ENCODE results near the gene CCDC169. TPM values are rescaled to one million over a fixed set of nuclear protein-coding genes. Genes with fewer than 3 reads are reported as not detected.

CCDC169 gene
- polyA plus RNA-seq, result 1 to 10 TPM in 1 of 4 donors, under 1 TPM in 1, not detected in 2; 0.37 to 5.3 TPM
- long read RNA-seq, donor 1, result 0 reads
- long read RNA-seq, donor 2, result 0 reads
- long read RNA-seq, donor 3, result 0 reads
- long read RNA-seq, donor 4, result 0 reads
- long read RNA-seq, donor 5, result 0 reads
- long read RNA-seq, donor 6, result 0 reads
- long read RNA-seq, donor 7, result 0 reads
- long read RNA-seq, donor 8, result 0 reads
- long read RNA-seq, donor 9, result 0 reads
- long read RNA-seq, donor 10, full-length matches to known transcripts, result 1 of 1 reads
- long read RNA-seq, donor 10, partial matches to known transcripts, result 0 of 1 reads
- long read RNA-seq, donor 10, other reads (novel, unspliced or antisense), result 0 of 1 reads

DNA sequence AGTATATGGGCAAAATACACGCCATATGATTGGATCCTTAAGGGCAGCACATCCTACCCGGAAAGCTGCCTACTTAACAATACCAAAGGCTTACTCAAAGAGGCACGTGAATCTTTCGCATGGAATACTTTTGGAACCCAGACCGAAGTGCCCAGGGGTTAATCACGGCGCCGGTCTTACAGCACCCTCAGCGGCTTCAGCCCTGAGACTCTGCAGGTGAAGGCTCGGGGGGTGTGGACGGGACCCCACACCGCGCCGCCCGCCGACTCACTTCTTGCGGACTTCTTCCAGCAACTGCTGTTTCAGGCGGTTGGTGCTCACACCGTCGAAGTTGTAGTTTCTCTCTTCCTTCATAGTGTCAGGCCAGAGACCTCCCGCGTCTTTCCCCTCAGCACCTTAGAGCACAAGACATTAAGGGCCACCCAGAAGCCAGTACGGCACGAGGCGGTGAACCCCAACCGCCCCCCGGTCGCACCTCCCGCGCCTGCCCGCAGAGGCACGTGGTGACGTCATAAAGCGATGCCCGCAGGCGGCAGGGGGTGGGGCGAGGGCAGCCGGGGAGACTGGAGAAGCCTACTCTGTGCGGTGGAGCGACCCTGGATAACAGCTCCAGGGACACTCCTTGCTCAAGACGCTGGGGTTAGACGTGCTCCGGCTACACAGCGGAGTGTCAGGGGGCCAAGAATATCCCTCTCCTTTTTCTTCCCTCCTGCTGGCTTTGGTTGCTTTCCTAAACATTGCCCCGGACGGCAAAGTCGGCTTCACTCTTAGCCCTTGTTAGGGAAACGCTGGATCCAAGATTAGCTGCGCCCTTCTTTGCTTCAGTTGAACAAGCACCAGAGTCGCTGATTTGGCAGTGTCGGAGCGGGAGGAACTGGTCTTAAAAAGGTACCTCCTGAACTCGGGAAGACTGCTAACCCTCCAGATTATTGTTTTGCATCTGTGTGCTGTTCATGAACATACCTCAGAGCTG is at the start of gene CCDC169:
TSS of gene CCDC169 (minus strand) at position 449 of the 973 bp plus-strand sequence. CDS start at position 354, 95 bp downstream.
- peak within 1 kb of the TSS; percentile 20 to 57 (median 42) for H3K4me3 ChIP-seq (ENCODE audit: low read depth in 1 of 3, low read length in 3 of 3)
- no peaks in the 10 kb centered on the region for H3K9me3 ChIP-seq (ENCODE audit: control insufficient read depth in 2 of 2, insufficient read depth in 1 of 2, low read depth in 1 of 2, low read length in 1 of 2)
- no peaks in the 10 kb centered on the region for H3K36me3 ChIP-seq (ENCODE audit: control insufficient read depth in 3 of 3, insufficient read depth in 2 of 3, low read depth in 1 of 3, low read length in 3 of 3)
- peaks cover 0 to 3% (median 3%) of the 10 kb centered on the region in 3 donors for H3K27me3 ChIP-seq (ENCODE audit: control insufficient read depth in 3 of 3, insufficient read depth in 3 of 3, low read length in 3 of 3)
- 1 to 7% (median 2%) methylated on average over 53 of the region's 53 CpGs for WGBS, 3 donors
- H3K27ac ChIP-seq (ENCODE audit: low read depth in 1 of 3, low read length in 2 of 3), result peak within 1 kb of the TSS in 1 of 3 donors; percentile 36
- H3K4me1 ChIP-seq (ENCODE audit: control insufficient read depth in 3 of 3, insufficient read depth in 2 of 3, low read depth in 1 of 3, low read length in 2 of 3), result no peaks in the 10 kb centered on the region
- FAIRE-seq (no peak), DNase-seq (peak; percentile 61 to 85)

DNA sequence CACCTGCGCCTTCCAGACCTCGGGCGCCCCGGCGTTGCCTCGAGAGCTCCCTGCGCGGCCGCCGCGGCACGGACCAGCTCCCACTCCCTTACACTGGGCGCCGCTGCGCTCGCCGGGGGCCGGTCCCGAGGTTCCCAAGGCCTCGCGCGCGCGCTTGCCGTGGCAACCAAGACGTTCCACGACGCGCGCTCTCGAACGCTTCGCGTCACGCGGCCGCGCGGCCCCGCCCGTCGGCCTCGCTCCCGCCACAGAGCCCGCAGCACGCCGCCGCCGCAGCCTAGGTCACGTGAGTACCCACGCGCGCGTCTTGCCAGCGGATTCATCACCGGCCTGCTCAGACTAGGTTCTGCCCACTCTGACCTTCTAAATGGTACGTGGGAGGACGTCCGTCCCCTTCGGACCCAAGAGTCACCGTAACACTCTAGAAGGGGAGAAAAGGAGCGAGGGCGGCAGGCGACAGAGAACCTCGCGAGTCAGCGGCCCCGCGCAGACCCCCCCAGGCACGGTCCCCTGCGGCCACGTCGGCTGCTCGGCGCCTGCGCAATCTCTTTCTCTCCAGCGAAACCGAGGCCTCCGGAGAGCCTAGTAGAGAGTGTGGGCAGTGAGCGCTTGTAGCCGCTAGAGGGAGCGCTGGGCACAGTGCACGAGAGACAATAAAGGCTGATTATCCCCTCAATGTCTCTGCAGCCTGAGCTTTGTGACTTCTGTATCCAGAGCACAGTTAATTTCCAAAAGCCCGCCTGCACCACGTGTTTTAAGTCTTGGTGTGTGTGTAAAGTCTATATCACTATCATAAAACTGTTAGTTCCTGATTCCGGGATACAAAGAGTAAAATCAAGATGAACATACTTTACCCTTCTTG is 48.8 kb upstream of the CCDC169 start, which contains the start of gene SPART:
TSS of gene SPART (minus strand) at position 173 of the 862 bp plus-strand sequence. CDS start 10,564 bp downstream, outside the sequence.
- H3K9me3 ChIP-seq (ENCODE audit: control insufficient read depth in 2 of 2, insufficient read depth in 1 of 2, low read depth in 1 of 2, low read length in 1 of 2), result no peaks in the 10 kb centered on the region
- H3K27me3 ChIP-seq (ENCODE audit: control insufficient read depth in 3 of 3, insufficient read depth in 3 of 3, low read length in 3 of 3), result no peaks in the 10 kb centered on the region
- peaks cover 0 to 3% (median 0%) of the 10 kb centered on the region in 3 donors for H3K4me1 ChIP-seq (ENCODE audit: control insufficient read depth in 3 of 3, insufficient read depth in 2 of 3, low read depth in 1 of 3, low read length in 2 of 3)
- peak within 1 kb of the TSS; percentile 63 to 95 (median 75) for H3K27ac ChIP-seq (ENCODE audit: low read depth in 1 of 3, low read length in 2 of 3)
- DNase-seq (peak; percentile 84 to 92), FAIRE-seq (no peak)
- no peaks in the 10 kb centered on the region for H3K36me3 ChIP-seq (ENCODE audit: control insufficient read depth in 3 of 3, insufficient read depth in 2 of 3, low read depth in 1 of 3, low read length in 3 of 3)
- WGBS, 3 donors, result 1% methylated on average over 76 to 86 of the region's 86 CpGs
- H3K4me3 ChIP-seq (ENCODE audit: low read depth in 1 of 3, low read length in 3 of 3), result peak within 1 kb of the TSS; percentile 64 to 66 (median 65)

DNA sequence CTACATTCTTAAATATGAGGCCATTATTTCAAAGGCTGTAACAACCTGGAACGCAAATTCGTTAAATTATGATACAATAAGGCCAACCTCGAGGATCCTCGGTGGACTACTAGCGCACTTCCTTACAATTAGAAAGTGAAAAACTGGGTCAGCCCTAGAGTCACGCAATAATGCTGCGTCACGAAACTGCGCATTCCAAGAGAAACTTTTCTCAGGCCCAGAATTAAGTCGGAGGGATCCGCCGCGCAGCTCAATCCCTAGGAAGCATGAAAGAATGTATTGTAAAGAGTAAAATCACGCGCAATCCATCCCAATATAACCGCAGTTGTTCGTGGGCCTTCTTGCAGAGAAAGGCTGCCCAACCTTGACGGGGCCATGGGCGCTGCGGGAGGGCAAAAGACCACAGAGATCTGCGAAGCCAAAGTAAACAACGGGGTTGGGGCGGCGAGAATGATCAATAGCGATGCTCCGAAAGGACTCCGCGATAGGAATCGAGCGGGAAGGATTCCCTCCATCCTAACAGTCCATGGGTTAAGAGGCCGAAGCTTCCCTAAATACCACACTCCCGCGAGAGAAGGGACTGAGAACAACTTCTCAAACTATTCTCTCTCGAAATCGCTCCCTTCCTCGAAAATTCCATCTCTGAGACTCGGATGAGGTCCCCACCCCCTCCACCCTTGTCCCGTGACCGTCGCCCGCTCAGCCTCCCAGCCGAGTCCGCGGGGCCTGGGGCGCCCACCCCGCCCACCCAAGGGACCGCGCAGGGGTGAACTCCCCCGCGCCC is 48.0 kb upstream of the CCDC169 start:
- Histone ChIP-seq H3K36me3 (ENCODE audit: control insufficient read depth in 3 of 3, insufficient read depth in 2 of 3, low read depth in 1 of 3, low read length in 3 of 3) (no peaks in the 10 kb centered on the region), H3K27me3 (ENCODE audit: control insufficient read depth in 3 of 3, insufficient read depth in 3 of 3, low read length in 3 of 3) (no peaks in the 10 kb centered on the region), H3K27ac (ENCODE audit: low read depth in 1 of 3, low read length in 2 of 3) (peak overlapping the region; percentile 63 to 95 (median 75)), H3K9me3 (ENCODE audit: control insufficient read depth in 2 of 2, insufficient read depth in 1 of 2, low read depth in 1 of 2, low read length in 1 of 2) (no peaks in the 10 kb centered on the region), H3K4me1 (ENCODE audit: control insufficient read depth in 3 of 3, insufficient read depth in 2 of 3, low read depth in 1 of 3, low read length in 2 of 3) (peaks cover 0 to 3% (median 0%) of the 10 kb centered on the region in 3 donors), H3K4me3 (ENCODE audit: low read depth in 1 of 3, low read length in 3 of 3) (peak overlapping the region; percentile 64 to 66 (median 65))
- DNase-seq (peak; percentile 46 to 80), FAIRE-seq (no peak)
- WGBS, 3 donors, result 1 to 6% (median 2%) methylated on average over 49 to 50 of the region's 50 CpGs

DNA sequence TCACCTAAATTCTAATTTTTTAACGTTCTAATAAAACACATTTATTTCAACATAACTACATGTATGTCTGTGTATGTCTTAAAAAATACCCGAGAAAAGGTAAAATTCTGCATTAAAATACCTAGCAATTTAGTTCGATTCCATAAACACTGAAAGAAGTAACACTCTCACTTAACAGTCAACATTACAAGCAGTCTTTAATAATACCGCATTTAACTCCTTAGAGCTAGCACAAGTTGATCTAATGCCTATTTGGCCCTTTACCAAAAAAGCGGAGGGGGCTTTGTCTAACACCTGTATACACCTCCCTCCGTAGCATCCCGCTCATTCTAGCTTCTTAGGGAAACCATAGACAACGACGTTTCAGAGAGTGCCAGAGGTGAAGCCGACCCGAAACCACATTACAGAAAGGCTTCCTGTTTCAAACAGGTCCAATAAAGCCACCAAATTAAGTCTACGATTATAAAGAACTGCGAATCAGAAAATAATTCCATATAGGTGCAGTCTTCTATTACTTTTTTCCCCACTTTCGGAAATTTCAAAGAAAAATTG is 47.3 kb upstream of the CCDC169 start:
- 13 to 19% (median 15%) methylated on average over 14 of the region's 14 CpGs for WGBS, 3 donors
- peaks cover 0 to 3% (median 0%) of the 10 kb centered on the region in 3 donors for H3K4me1 ChIP-seq (ENCODE audit: control insufficient read depth in 3 of 3, insufficient read depth in 2 of 3, low read depth in 1 of 3, low read length in 2 of 3)
- peak in 1 of 2 donors; percentile 18 for DNase-seq
- no peaks in the 10 kb centered on the region for H3K36me3 ChIP-seq (ENCODE audit: control insufficient read depth in 3 of 3, insufficient read depth in 2 of 3, low read depth in 1 of 3, low read length in 3 of 3)
- peak overlapping the region; percentile 14 to 66 (median 64) for H3K4me3 ChIP-seq (ENCODE audit: low read depth in 1 of 3, low read length in 3 of 3)
- no peak for FAIRE-seq
- no peaks in the 10 kb centered on the region for H3K9me3 ChIP-seq (ENCODE audit: control insufficient read depth in 2 of 2, insufficient read depth in 1 of 2, low read depth in 1 of 2, low read length in 1 of 2)
- H3K27me3 ChIP-seq (ENCODE audit: control insufficient read depth in 3 of 3, insufficient read depth in 3 of 3, low read length in 3 of 3), result no peaks in the 10 kb centered on the region
- H3K27ac ChIP-seq (ENCODE audit: low read depth in 1 of 3, low read length in 2 of 3), result peak overlapping the region; percentile 20 to 95 (median 75)

DNA sequence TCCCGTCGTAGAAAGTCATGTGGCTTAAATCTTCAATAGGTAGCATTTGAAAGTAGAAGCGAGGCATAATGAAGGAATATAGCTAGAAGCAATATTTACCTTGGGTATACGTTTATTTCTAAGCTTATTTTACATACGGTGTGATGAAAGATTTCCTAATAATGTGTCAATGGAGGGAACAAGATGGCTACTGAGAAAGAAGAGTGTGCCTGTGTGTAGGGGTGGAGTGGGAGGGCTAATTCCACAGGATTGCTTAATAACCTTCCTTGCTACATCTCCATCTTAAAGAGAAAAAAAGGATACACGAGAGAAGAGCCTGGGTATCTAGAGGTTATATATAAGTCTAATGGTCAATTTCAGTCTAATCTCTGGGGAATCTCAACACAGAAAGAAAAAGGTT is 46.6 kb upstream of the CCDC169 start:
- FAIRE-seq (no peak), DNase-seq (peak in 1 of 2 donors; percentile 19)
- H3K27me3 ChIP-seq (ENCODE audit: control insufficient read depth in 3 of 3, insufficient read depth in 3 of 3, low read length in 3 of 3), result no peaks in the 10 kb centered on the region
- H3K36me3 ChIP-seq (ENCODE audit: control insufficient read depth in 3 of 3, insufficient read depth in 2 of 3, low read depth in 1 of 3, low read length in 3 of 3), result no peaks in the 10 kb centered on the region
- H3K4me3 ChIP-seq (ENCODE audit: low read depth in 1 of 3, low read length in 3 of 3), result no peak overlapping the region
- 77 to 78% (median 78%) methylated on average over 6 of the region's 6 CpGs for WGBS, 3 donors
- no peaks in the 10 kb centered on the region for H3K9me3 ChIP-seq (ENCODE audit: control insufficient read depth in 2 of 2, insufficient read depth in 1 of 2, low read depth in 1 of 2, low read length in 1 of 2)
- H3K4me1 ChIP-seq (ENCODE audit: control insufficient read depth in 3 of 3, insufficient read depth in 2 of 3, low read depth in 1 of 3, low read length in 2 of 3), result peaks cover 0 to 3% (median 0%) of the 10 kb centered on the region in 3 donors
- no peak overlapping the region for H3K27ac ChIP-seq (ENCODE audit: low read depth in 1 of 3, low read length in 2 of 3)

DNA sequence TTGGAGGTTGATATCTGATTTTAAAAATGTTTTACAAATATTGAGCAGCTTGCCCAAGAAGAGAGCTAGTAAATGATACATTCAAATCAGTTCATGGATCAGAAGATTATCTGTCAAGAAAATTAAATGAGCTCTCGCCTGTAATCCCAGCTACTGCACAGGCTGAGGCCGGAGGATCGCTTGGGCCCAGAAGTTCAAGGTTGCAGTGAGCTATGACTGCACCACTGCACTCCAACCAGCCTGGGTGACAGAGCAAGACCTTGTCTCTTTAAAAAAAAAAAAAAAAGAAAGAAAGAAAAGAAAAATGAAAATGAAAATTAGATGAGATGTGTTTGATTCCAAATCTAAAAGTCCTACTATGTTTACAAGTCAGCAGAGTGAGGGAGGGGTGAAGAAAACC is 46.2 kb upstream of the CCDC169 start:
- H3K9me3 ChIP-seq (ENCODE audit: control insufficient read depth in 2 of 2, insufficient read depth in 1 of 2, low read depth in 1 of 2, low read length in 1 of 2), result no peaks in the 10 kb centered on the region
- no peaks in the 10 kb centered on the region for H3K36me3 ChIP-seq (ENCODE audit: control insufficient read depth in 3 of 3, insufficient read depth in 2 of 3, low read depth in 1 of 3, low read length in 3 of 3)
- 82 to 90% (median 88%) methylated on average over 3 of the region's 3 CpGs for WGBS, 3 donors
- FAIRE-seq (no peak), DNase-seq (no peak)
- no peak overlapping the region for H3K4me3 ChIP-seq (ENCODE audit: low read depth in 1 of 3, low read length in 3 of 3)
- no peak overlapping the region for H3K27ac ChIP-seq (ENCODE audit: low read depth in 1 of 3, low read length in 2 of 3)
- H3K4me1 ChIP-seq (ENCODE audit: control insufficient read depth in 3 of 3, insufficient read depth in 2 of 3, low read depth in 1 of 3, low read length in 2 of 3), result peaks cover 0 to 3% (median 0%) of the 10 kb centered on the region in 3 donors
- no peaks in the 10 kb centered on the region for H3K27me3 ChIP-seq (ENCODE audit: control insufficient read depth in 3 of 3, insufficient read depth in 3 of 3, low read length in 3 of 3)

DNA sequence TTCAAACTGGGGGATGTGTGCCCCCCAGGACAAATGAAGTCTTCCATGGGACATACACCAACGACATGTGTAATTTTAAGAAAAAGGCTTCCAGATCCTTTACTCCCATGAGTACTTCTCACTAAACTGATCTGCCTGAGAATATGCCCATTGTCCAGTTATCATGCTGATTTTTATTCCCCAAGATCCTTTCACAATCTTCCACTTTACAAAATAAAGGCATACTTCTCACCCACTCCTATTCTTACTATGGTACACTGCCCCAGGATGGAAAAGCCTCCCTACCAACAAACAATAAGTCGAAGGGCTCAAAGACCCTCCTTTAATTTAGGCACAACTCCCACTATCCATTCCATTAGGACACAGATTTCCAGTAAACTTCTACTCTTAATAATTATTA is 45.1 kb upstream of the CCDC169 start:
- Histone ChIP-seq H3K27me3 (ENCODE audit: control insufficient read depth in 3 of 3, insufficient read depth in 3 of 3, low read length in 3 of 3) (no peaks in the 10 kb centered on the region), H3K36me3 (ENCODE audit: control insufficient read depth in 3 of 3, insufficient read depth in 2 of 3, low read depth in 1 of 3, low read length in 3 of 3) (no peaks in the 10 kb centered on the region), H3K4me1 (ENCODE audit: control insufficient read depth in 3 of 3, insufficient read depth in 2 of 3, low read depth in 1 of 3, low read length in 2 of 3) (peaks cover 0 to 8% (median 0%) of the 10 kb centered on the region in 3 donors), H3K4me3 (ENCODE audit: low read depth in 1 of 3, low read length in 3 of 3) (no peak overlapping the region), H3K27ac (ENCODE audit: low read depth in 1 of 3, low read length in 2 of 3) (no peak overlapping the region), H3K9me3 (ENCODE audit: control insufficient read depth in 2 of 2, insufficient read depth in 1 of 2, low read depth in 1 of 2, low read length in 1 of 2) (no peaks in the 10 kb centered on the region)
- DNase-seq (no peak), FAIRE-seq (no peak)
- 81 to 85% (median 83%) methylated on average over 2 of the region's 2 CpGs for WGBS, 3 donors

All from small intestine (tissue), 16 donors.